GM19043 (cell line): ENCODE data around the gene SCT.

ENCODE experiments used
- ATAC-seq: cut with Tn5 transposase; IDR thresholded peaks from one replicate; pipeline ENCODE4 v1.9.1; 2021; ENCODE audit warnings: low read depth; ENCODE audit not compliant: unreplicated experiment

SCT gene

GRCh38 chr11:592501-592900 is 34.5 kb downstream of the SCT start:
- no peak for ATAC-seq

DNA sequence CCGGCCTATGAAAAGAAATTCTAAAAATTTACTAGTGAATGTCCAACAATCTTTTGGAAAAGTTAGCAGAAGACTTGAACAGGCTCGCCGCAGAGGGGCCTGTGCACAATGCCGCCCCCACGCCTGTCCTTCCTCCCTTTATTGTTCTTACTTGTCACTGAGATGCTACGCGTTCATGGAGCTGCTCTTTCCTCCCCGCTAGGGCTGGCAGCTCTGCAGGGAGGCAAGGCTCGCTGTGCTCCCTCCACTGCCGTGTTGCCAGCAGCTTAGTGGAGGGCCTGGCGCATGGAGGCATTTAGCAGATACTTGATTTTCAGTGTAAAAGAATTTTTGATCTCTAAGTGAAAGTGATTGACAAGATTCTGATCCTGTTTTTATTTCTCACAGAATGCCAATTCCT is 36.0 kb downstream of the SCT start:
- ATAC-seq, result no peak

- ATAC-seq, result no peak
Measured at GRCh38 chr11:589798-590197, 37.2 kb downstream of the SCT start.

- ATAC-seq, result no peak
Measured at GRCh38 chr11:587978-588380, 39.0 kb downstream of the SCT start.

DNA sequence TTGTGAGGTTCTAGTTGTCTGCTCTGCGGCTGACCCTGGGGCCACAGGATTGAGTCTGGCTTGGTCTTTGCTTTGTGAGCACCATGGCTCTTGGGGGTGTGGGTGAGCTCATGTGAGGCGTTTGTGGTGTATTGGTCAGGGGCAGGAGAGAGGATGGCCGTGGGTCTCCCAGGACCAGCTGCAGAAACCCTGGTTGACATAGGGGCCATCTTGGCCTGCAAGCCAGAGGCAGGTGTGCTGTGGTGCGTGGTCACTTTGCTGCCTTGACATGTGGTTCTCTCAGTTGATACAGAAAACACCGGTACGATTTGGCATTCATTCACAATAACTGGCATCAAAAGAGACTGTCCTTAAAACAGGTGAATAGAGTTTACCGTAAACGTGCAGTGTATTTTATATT is 39.4 kb downstream of the SCT start:
- ATAC-seq, result no peak

DNA sequence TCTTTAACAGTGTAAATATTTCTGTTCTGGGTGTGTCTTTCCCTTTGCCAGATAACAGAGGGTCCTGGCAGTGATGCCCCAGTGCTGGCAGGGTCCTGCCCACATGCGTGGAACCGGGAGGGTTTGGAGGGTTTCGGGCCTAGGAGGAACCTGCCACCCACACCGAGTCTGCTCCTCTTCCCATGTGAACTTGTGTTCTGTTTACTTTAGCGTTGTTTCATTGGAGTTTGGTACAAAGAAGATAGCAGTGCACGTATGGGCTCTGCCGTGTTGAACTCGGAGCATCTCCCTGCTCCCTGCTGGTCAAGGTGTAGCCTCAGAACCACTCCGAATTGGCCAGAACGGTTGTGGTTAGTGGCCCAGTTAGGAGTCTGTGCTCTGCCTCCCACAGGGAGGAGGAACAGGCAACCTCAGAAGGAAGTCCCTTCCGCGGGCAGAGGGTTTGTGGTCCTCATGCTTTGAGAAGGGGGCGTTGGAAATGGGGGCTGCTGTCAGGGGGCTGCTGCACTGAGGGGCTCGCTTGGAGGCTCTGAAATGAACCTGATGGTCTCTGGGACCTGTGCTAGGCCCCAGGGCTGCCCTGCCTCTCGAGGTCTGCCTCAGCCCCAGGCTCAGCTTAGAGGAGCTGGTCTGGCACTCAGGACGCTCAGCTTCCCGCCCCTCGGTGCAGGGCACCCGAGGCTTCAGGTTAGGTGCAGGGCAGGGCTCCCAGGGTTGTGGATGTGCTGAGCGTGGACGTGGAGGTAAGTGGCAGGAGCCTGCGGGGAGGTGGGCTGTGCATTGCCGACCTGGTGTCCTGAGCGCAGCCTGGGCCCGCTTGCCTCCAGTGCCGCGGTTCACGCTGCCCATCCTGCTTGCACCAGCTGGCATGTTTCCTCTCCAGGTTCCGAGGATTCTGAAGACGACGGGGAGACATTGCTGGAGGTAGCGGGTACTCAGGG is 40.3 kb downstream of the SCT start:
- no peak for ATAC-seq

DNA sequence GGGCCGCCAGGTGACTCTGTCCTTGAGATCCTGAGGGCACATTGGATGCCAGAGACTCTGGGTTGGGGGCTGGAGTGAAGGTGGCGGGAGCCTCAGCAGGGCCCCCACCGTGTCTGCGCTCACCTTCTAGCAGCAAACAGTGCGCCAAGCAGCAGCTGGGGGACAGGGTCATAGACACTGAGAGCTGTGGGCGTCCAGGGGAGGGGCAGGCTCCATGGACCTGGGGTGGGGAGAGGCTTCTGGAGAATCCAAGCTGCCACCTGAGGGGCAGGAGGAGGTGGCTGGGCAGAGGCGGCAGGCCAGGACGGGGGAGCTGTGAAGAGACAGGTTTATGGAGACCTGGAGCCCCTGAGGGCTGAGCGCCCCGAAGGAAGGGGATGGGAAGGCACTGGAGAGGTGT is 42.7 kb downstream of the SCT start:
- no peak for ATAC-seq

DNA sequence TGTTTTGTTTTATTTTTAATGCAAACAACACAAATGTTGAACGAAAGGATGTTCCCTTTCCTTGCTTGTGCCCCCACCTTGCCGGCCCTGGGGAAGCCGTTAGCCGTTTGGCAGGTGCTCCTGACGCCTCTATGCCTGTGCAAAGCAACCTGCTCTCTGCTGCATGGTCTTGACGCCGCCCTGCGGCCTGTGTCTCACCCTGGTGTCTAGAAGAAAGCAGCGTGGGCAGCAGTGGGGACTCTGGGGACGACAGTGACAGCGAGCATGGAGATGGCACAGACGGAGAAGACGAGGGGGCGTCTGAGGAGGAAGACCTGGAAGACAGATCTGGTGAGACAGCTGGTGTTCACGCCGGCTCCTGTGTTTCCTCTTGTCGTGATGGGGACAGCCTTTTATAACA is 45.2 kb downstream of the SCT start:
- ATAC-seq, result no peak

GRCh38 chr11:581342-581741 is 45.6 kb downstream of the SCT start:
- no peak for ATAC-seq

- ATAC-seq, result no peak
Measured at GRCh38 chr11:579830-580601, 47.0 kb downstream of the SCT start.

GRCh38 chr11:578276-579035 is 48.5 kb downstream of the SCT start:
- ATAC-seq, result no peak

DNA sequence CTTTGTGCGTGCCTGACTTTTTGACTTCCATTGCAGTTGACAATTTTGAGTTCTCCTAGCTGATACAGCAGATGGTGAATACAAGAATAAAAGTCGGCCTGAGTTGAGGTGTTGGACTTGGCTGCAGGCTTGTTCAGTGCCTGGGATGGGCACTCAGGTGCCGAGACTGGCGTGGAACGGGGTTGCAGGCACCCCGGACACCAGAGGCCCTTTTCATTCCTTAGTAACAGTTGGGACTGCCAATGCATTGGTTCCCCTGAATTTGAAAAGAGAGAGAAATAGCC is 49.4 kb downstream of the SCT start:
- ATAC-seq, result no peak

DNA sequence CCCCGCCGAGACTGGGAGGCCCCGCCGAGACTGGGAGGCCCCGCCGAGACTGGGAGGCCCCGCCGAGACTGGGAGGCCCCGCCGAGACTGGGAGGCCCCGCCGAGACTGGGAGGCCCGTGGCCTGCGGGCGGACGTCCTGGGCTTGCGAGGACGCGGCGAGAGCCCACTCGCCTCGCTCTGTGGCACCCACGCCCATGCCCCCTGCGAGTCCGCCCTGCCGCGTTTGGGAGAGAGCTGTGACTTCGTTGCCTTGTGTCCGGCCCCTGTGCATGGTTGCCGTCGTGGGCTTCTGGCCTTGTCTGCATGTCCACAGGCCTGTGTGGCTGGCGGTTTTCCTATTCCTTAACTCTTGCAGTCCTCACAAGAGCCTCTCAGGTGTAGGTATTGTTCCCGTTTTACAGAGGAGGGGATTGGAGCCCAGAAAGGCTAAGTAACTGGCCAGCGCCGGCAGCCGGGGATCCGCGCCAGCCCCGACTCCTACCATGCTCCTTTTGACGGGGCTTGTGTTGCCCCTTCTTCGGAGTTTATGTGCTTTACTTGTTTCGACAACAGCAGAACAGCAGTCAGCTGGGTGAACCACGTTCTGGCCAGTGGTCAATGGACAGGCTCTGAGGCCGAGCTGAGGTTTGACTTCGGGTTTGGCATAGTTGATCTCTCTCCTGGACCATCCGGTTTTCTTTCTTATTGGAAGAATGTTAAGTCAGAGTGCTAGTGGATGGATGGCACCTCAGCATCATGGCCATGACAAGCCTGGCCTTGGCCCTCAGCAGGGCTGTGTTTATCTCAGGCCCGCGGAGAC is 50.0 kb downstream of the SCT start:
- no peak for ATAC-seq
